Neutrophil (primary cell): ENCODE data around the gene SRRM2.

Source experiments
- H3K27ac ChIP-seq: fragments of 200-600 bp; sonication (generic); 2 replicates; pipeline ENCODE4 v1.5.1; 2016; ENCODE audit warnings: mild to moderate bottlenecking, moderate library complexity
- H3K27me3 ChIP-seq: fragments of 200-600 bp; sonication (generic); 2 replicates; pipeline ENCODE4 v1.6.0; 2016; ENCODE audit warnings: mild to moderate bottlenecking
- H3K36me3 ChIP-seq: fragments of 200-600 bp; sonication (generic); 2 replicates; pipeline ENCODE4 v1.5.1; 2017
- H3K4me1 ChIP-seq, 2 experiments: fragments of 200-600 bp in 1 of 2; sonication (generic) in 1 of 2; 1 replicate in 1 of 2; 2 replicates in 1 of 2; pipeline versions ENCODE4 v1.5.1 to v1.6.1; 2013 to 2016; ENCODE audit warnings: low read depth in 1 of 2, low read length in 1 of 2, mild to moderate bottlenecking in 1 of 2, moderate library complexity in 1 of 2; ENCODE audit not compliant: control insufficient read depth in 1 of 2, insufficient read depth in 1 of 2
- H3K4me3 ChIP-seq, 2 experiments: fragments of 200-600 bp in 1 of 2; sonication (generic) in 1 of 2; 1 replicate in 1 of 2; 2 replicates in 1 of 2; pipeline ENCODE4 v1.5.1; 2013 to 2016; ENCODE audit warnings: low read depth in 1 of 2, low read length in 1 of 2, mild to moderate bottlenecking in 1 of 2, moderate library complexity in 1 of 2
- H3K9me3 ChIP-seq: fragments of 200-600 bp; sonication (generic); 2 replicates; pipeline ENCODE4 v1.5.1; 2016
- CTCF ChIP-seq: fragments of 200-600 bp; sonication (generic); IDR thresholded peaks from 2 replicates; pipeline ENCODE4 v1.5.1; 2016; ENCODE audit warnings: antibody characterized with exemption

The SRRM2 gene

GRCh38 chr16:2767140-2767731 is 14.8 kb downstream of the SRRM2 start:
- no peaks in the 10 kb centered on the region for H3K4me1 ChIP-seq
- H3K4me3 ChIP-seq = no peak overlapping the region
- H3K27ac ChIP-seq = no peak overlapping the region
- TF ChIP-seq CTCF = no peak
- H3K27me3 ChIP-seq = no peaks in the 10 kb centered on the region
- H3K9me3 ChIP-seq = no peaks in the 10 kb centered on the region
- H3K36me3 ChIP-seq = peaks cover 100% of the 10 kb centered on the region

- H3K36me3 ChIP-seq = peaks cover 98% of the 10 kb centered on the region
- H3K4me1 ChIP-seq = no peaks in the 10 kb centered on the region
- no peak overlapping the region for H3K4me3 ChIP-seq
- H3K27me3 ChIP-seq = no peaks in the 10 kb centered on the region
- H3K9me3 ChIP-seq = no peaks in the 10 kb centered on the region
- no peak for TF ChIP-seq CTCF
- no peak overlapping the region for H3K27ac ChIP-seq
These were observed 15.5 kb downstream of the SRRM2 start for GRCh38 chr16:2767891-2768290.

GRCh38 chr16:2768403-2769089 is 16.1 kb downstream of the SRRM2 start:
- no peaks in the 10 kb centered on the region for H3K27me3 ChIP-seq
- no peak for TF ChIP-seq CTCF
- peaks cover 98% of the 10 kb centered on the region for H3K36me3 ChIP-seq
- no peak overlapping the region for H3K4me3 ChIP-seq
- no peaks in the 10 kb centered on the region for H3K9me3 ChIP-seq
- no peaks in the 10 kb centered on the region for H3K4me1 ChIP-seq
- H3K27ac ChIP-seq = no peak overlapping the region

- Histone ChIP-seq H3K4me3 (no peak overlapping the region), H3K4me1 (no peaks in the 10 kb centered on the region), H3K36me3 (peaks cover 98% of the 10 kb centered on the region), H3K9me3 (no peaks in the 10 kb centered on the region), H3K27me3 (no peaks in the 10 kb centered on the region), H3K27ac (no peak overlapping the region)
- no peak for TF ChIP-seq CTCF
These were observed 16.7 kb downstream of the SRRM2 start for GRCh38 chr16:2769100-2769529.

- Histone ChIP-seq H3K9me3 (no peaks in the 10 kb centered on the region), H3K36me3 (peaks cover 98% of the 10 kb centered on the region), H3K4me1 (peaks cover 0 to 1% of the 10 kb centered on the region in 2 experiments), H3K4me3 (no peak overlapping the region), H3K27ac (no peak overlapping the region), H3K27me3 (no peaks in the 10 kb centered on the region)
- no peak for TF ChIP-seq CTCF
These were observed 17.2 kb downstream of the SRRM2 start for GRCh38 chr16:2769675-2770056.
